Tibial artery (tissue), 4 donors: ENCODE data around the gene NME1.

Experiments
- DNase-seq, 2 donors: peaks; one replicate each; pipeline ENCODE4 v3.0.0-alpha.2; 2019
- H3K27ac ChIP-seq, 2 donors: fragments of 200-600 bp; sonication (generic) in 1 of 2; 1 replicate in 1 of 2; 2 replicates in 1 of 2; pipeline ENCODE4 v1.5.1; 2018 to 2019; ENCODE audit warnings: mild to moderate bottlenecking in 1 of 2
- H3K27me3 ChIP-seq, 2 donors: fragments of 200-600 bp; sonication (generic) in 1 of 2; one replicate each; pipeline versions ENCODE4 v1.5.1 to v1.6.0; 2016 to 2019
- H3K36me3 ChIP-seq, 3 donors: fragments of 200-600 bp; sonication (generic) in 2 of 3; one replicate each; pipeline ENCODE4 v1.5.1; 2016 to 2019; ENCODE audit warnings: mild to moderate bottlenecking in 2 of 3
- H3K4me1 ChIP-seq, 4 donors: fragments of 200-600 bp; sonication (generic) in 2 of 4; 1 replicate in 3 of 4; 2 replicates in 1 of 4; pipeline ENCODE4 v1.5.1; 2016 to 2019
- H3K4me3 ChIP-seq, 2 donors: fragments of 200-600 bp; sonication (generic) in 1 of 2; 1 replicate in 1 of 2; 2 replicates in 1 of 2; pipeline ENCODE4 v1.5.1; 2018 to 2019; ENCODE audit warnings: mild to moderate bottlenecking in 2 of 2
- H3K9me3 ChIP-seq, 3 donors: fragments of 200-600 bp; sonication (generic) in 1 of 3; one replicate each; pipeline ENCODE4 v1.5.1; 2016 to 2019
- intact Hi-C: fragments of 100-400 bp; cut with DNase I; formaldehyde crosslinking; loops from one replicate; pipeline ENCODE4 v1.15.0; 2023; ENCODE audit warnings: low total_unique reads
- TF ChIP-seq, protein P1 (sequence below), 2 experiments: fragments of 200-600 bp in 1 of 2; fragments of 450-650 bp in 1 of 2; IDR thresholded peaks; one replicate each; pipeline ENCODE4 v1.5.1; 2017 to 2019; ENCODE audit warnings: antibody characterized with exemption in 2 of 2, mild to moderate bottlenecking in 1 of 2, moderate library complexity in 1 of 2

The NME1 gene

DNA sequence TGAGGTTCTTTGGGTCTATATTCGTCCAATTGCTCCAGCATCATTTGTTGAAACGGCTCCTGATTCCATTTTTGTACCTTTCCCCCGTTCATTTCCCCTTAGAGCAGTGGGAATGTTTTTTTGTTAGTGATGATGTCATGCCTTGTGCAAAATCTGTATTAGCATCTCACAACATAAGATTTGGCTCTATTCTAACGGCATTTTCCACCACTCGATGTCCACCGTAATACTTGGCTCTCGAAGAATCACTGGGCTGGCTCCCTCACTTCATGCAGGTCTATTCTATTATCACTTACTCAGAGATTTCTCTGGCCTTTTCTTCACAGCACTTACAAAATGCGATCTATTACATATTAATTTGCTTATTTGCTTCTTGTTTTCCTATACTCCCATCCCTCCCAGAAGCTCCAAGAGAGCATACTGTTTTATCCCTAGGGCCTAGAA, 571 bp upstream of the NME1 start:
- Histone ChIP-seq H3K9me3 (no peaks in the 10 kb centered on the region), H3K4me1 (peaks cover 0 to 21% (median 6%) of the 10 kb centered on the region in 4 donors), H3K27ac (peak overlapping the region; percentile 79 to 82), H3K4me3 (peak overlapping the region; percentile 35 to 83), H3K27me3 (no peaks in the 10 kb centered on the region), H3K36me3 (no peaks in the 10 kb centered on the region)
- TF ChIP-seq, protein P1, sequence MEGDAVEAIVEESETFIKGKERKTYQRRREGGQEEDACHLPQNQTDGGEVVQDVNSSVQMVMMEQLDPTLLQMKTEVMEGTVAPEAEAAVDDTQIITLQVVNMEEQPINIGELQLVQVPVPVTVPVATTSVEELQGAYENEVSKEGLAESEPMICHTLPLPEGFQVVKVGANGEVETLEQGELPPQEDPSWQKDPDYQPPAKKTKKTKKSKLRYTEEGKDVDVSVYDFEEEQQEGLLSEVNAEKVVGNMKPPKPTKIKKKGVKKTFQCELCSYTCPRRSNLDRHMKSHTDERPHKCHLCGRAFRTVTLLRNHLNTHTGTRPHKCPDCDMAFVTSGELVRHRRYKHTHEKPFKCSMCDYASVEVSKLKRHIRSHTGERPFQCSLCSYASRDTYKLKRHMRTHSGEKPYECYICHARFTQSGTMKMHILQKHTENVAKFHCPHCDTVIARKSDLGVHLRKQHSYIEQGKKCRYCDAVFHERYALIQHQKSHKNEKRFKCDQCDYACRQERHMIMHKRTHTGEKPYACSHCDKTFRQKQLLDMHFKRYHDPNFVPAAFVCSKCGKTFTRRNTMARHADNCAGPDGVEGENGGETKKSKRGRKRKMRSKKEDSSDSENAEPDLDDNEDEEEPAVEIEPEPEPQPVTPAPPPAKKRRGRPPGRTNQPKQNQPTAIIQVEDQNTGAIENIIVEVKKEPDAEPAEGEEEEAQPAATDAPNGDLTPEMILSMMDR (IDR thresholded peaks at IDR 0.05): no peak
- no peak for DNase-seq
- intact Hi-C loops: loop anchor here (2.0 to 10.0 kb wide), 4 partner anchors 14 to 308 kb away; partner anchors contain the start of genes NME2 and SPAG9

DNA sequence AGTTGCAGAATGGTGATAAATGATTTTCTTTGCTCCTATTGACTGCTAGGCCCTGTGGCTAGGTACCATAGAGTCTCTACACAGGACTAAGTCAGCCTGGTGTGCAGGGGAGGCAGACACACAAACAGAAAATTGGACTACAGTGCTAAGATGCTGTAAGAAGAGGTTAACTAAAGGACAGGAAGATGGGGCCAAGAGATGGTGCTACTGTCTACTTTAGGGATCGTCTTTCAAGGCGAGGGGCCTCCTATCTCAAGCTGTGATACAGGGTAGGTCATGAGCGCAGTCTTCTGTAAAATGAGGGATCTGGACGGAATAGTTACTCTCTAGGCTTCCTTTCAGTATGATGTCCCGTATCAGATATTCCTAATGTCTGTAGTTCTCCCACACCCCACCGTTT, 817 bp downstream of the NME1 start:
- Histone ChIP-seq H3K27me3 (no peaks in the 10 kb centered on the region), H3K4me1 (peaks cover 0 to 21% (median 6%) of the 10 kb centered on the region in 4 donors), H3K9me3 (no peaks in the 10 kb centered on the region), H3K36me3 (peaks cover 0 to 7% (median 0%) of the 10 kb centered on the region in 3 donors), H3K4me3 (peak overlapping the region; percentile 62 to 83), H3K27ac (peak overlapping the region in 1 of 2 donors; percentile 55)
- TF ChIP-seq, protein P1 (IDR thresholded peaks at IDR 0.05): no peak
- intact Hi-C loops: loop anchor here (10.0 kb wide), 1 partner anchor 309 kb away; no protein-coding TSS in a partner anchor
- DNase-seq: no peak

DNA sequence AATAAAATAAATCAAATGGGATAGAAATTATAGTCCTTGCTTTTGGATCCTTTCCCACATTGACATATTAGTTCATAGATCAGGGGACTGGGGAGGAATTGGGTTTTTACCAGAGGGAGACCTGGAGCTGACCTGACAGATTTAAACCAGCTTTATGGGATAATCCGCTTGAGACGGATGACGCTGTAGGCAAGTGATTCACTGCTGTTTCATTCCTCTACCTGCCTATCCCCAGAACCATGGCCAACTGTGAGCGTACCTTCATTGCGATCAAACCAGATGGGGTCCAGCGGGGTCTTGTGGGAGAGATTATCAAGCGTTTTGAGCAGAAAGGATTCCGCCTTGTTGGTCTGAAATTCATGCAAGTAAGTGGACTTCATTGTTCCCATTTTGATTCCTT, 2.1 kb downstream of the NME1 start:
- no peak overlapping the region for H3K4me3 ChIP-seq
- intact Hi-C loops: loop anchor here (10.0 kb wide), 1 partner anchor 311 kb away; no protein-coding TSS in a partner anchor
- no peak overlapping the region for H3K27ac ChIP-seq
- peaks cover 0 to 21% (median 6%) of the 10 kb centered on the region in 4 donors for H3K4me1 ChIP-seq
- TF ChIP-seq, protein P1 (IDR thresholded peaks at IDR 0.05): no peak
- H3K27me3 ChIP-seq: no peaks in the 10 kb centered on the region
- H3K36me3 ChIP-seq: peaks cover 0 to 14% (median 0%) of the 10 kb centered on the region in 3 donors
- H3K9me3 ChIP-seq: no peaks in the 10 kb centered on the region
- no peak for DNase-seq

DNA sequence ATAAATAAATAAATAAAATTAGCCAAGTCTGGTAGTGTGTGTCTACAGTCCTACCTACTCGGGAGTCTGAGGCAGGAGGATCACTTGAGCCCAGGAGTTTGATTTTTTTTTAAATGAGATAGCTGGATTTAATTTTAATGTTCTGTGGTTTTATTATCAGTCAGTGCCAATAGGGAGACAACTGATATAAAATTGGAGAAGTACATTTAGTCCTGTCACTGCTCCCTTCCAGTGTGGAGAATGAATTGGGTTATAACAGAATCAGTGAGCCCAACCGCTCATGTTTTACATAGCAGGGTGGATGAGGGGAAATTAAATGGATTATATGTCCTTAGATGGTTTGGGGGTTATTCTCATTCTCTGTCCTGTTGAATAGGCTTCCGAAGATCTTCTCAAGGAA, 6.2 kb downstream of the NME1 start:
- TF ChIP-seq, protein P1 (IDR thresholded peaks at IDR 0.05): no peak
- no peaks in the 10 kb centered on the region for H3K27me3 ChIP-seq
- no peaks in the 10 kb centered on the region for H3K9me3 ChIP-seq
- H3K36me3 ChIP-seq: peaks cover 0 to 30% (median 17%) of the 10 kb centered on the region in 3 donors
- no peak overlapping the region for H3K4me3 ChIP-seq
- no peak for DNase-seq
- H3K27ac ChIP-seq: no peak overlapping the region
- H3K4me1 ChIP-seq: peaks cover 0 to 5% (median 2%) of the 10 kb centered on the region in 4 donors
- intact Hi-C loops: loop anchor here (10.0 kb wide), 1 partner anchor 315 kb away; no protein-coding TSS in a partner anchor

DNA sequence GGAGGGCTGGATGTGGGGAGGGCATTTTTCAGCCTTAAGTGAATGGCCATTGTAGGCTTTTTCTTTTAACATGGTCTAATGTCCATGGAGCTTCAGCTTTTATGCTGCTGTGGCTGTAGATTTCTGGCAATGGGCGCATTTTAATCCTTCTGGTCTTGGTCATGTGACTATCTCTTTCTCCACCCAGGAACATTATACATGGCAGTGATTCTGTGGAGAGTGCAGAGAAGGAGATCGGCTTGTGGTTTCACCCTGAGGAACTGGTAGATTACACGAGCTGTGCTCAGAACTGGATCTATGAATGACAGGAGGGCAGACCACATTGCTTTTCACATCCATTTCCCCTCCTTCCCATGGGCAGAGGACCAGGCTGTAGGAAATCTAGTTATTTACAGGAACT, 8.2 kb downstream of the NME1 start:
- no peaks in the 10 kb centered on the region for H3K27me3 ChIP-seq
- no peak overlapping the region for H3K27ac ChIP-seq
- no peaks in the 10 kb centered on the region for H3K9me3 ChIP-seq
- peaks cover 0 to 30% (median 17%) of the 10 kb centered on the region in 3 donors for H3K36me3 ChIP-seq
- TF ChIP-seq, protein P1 (IDR thresholded peaks at IDR 0.05): no peak
- DNase-seq: no peak
- H3K4me1 ChIP-seq: peaks cover 0 to 11% (median 8%) of the 10 kb centered on the region in 4 donors
- H3K4me3 ChIP-seq: no peak overlapping the region
- intact Hi-C loops: no loop called here
